ENCODE data around the gene OPN1MW.
"Not testable (repeated sequence)": the region's sequence is repeated elsewhere in the genome, so short reads cannot be mapped to it uniquely, and the experiment has no call there.

OPN1MW gene

DNA sequence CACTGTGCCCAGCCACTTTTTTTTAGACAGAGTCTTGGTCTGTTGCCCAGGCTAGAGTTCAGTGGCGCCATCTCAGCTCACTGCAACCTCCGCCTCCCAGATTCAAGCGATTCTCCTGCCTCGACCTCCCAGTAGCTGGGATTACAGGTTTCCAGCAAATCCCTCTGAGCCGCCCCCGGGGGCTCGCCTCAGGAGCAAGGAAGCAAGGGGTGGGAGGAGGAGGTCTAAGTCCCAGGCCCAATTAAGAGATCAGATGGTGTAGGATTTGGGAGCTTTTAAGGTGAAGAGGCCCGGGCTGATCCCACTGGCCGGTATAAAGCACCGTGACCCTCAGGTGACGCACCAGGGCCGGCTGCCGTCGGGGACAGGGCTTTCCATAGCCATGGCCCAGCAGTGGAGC, at the start of gene OPN1MW:
Gene OPN1MW (plus strand): TSS at position 301 of the 400 bp plus-strand sequence. CDS start 82 bp downstream, at position 383.
- DNase-seq, result not testable (repeated sequence)

GRCh38 chrX:154135458-154136229, 46.8 kb upstream of the OPN1MW start:
- peak; percentile 22 for DNase-seq

- peak; percentile 59 for DNase-seq
Measured at GRCh38 chrX:154136627-154137161, 45.7 kb upstream of the OPN1MW start.

DNA sequence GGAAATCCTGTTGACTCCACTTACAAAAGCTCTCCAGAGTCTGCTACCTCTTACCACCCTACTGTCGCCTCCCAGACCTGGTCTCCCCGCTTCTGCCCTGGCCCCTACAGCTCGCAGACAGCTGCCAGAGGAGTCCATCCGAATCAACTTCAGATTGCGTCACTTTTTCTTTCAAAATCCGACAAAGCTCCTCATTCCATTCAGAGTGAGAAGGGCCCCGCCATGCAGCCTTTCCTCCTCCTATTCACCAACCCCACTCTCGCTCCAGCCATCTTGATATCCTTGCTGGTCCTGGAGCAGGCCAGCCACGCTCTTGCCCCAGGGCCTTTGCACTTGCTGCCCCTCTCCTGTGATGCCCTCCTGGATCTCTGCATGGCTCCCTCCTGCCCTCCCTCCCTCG, 43.5 kb upstream of the OPN1MW start:
- no peak for DNase-seq

DNA sequence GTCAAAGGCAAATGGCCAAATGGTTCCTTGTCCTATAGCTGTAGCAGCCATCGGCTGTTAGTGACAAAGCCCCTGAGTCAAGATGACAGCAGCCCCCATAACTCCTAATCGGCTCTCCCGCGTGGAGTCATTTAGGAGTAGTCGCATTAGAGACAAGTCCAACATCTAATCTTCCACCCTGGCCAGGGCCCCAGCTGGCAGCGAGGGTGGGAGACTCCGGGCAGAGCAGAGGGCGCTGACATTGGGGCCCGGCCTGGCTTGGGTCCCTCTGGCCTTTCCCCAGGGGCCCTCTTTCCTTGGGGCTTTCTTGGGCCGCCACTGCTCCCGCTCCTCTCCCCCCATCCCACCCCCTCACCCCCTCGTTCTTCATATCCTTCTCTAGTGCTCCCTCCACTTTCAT, 42.2 kb upstream of the OPN1MW start:
- DNase-seq, result no peak

DNA sequence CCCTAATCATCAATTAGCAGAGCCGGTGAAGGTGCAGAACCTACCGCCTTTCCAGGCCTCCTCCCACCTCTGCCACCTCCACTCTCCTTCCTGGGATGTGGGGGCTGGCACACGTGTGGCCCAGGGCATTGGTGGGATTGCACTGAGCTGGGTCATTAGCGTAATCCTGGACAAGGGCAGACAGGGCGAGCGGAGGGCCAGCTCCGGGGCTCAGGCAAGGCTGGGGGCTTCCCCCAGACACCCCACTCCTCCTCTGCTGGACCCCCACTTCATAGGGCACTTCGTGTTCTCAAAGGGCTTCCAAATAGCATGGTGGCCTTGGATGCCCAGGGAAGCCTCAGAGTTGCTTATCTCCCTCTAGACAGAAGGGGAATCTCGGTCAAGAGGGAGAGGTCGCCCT, 41.7 kb upstream of the OPN1MW start:
- DNase-seq, result no peak

DNA sequence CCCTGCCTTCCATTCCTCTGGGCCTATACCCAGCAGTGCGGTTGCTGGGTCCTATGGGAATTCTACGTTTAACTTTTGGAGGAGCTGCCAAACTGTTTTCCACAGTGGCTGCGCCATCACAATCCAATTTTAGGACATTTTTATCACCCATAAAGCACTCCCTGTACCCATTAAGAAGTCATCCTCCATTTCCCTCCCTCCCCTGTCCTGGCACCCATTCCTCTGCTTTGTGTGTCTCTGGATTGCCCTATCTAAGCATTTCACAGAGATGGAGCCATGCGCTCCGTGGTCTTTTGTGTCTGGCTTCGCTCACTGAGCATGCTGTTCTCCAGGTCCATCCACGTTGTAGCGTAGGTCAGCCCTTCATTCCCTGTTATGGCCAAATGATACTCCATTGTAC, 40.0 kb upstream of the OPN1MW start:
- no peak for DNase-seq

- DNase-seq, result no peak
Measured at GRCh38 chrX:154142950-154143745, 39.2 kb upstream of the OPN1MW start.

DNA sequence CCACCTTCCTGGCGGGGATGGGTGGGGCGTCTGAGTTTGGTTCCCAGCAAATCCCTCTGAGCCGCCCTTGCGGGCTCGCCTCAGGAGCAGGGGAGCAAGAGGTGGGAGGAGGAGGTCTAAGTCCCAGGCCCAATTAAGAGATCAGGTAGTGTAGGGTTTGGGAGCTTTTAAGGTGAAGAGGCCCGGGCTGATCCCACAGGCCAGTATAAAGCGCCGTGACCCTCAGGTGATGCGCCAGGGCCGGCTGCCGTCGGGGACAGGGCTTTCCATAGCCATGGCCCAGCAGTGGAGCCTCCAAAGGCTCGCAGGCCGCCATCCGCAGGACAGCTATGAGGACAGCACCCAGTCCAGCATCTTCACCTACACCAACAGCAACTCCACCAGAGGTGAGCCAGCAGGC, 38.4 kb upstream of the OPN1MW start, which contains the start of gene OPN1LW:
Gene OPN1LW (plus strand): TSS at position 234 of the 400 bp plus-strand sequence. CDS start 41 bp downstream, at position 275.
- not testable (repeated sequence) for DNase-seq

- DNase-seq, result not testable (repeated sequence)
Measured at GRCh38 chrX:154151030-154151429, 31.4 kb upstream of the OPN1MW start.

DNA sequence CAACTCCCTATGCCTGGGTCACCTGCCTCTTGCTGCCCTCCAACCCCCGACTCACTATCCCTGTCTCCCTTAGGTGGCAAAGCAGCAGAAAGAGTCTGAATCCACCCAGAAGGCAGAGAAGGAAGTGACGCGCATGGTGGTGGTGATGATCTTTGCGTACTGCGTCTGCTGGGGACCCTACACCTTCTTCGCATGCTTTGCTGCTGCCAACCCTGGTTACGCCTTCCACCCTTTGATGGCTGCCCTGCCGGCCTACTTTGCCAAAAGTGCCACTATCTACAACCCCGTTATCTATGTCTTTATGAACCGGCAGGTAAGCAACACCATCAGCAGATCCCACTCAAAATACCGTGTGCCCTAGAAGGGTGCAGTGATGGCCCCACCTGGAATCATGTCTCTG, 26.2 kb upstream of the OPN1MW start:
- DNase-seq, result not testable (repeated sequence)

GRCh38 chrX:154157207-154157606, 25.2 kb upstream of the OPN1MW start:
- not testable (repeated sequence) for DNase-seq

DNA sequence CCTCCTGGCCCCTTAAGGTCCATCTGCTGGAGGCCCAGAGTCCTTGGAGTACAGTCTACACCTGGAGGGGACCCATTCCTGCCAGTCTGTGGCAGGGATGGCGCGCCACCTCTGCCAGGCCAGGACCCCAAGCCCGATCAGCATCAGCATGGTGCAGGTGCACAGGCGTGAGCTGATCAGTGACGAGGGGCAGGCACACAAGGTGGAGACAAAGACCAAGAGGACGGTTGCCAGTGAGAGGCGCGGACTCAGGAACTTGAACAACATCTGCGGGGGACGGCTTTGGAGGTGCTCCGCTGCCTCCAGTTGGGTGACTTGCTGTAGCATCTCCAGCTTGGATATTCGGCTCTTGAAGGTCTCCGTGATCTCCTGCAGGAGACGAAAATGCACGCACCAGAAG, 23.1 kb upstream of the OPN1MW start:
- DNase-seq, result not testable (repeated sequence)

DNA sequence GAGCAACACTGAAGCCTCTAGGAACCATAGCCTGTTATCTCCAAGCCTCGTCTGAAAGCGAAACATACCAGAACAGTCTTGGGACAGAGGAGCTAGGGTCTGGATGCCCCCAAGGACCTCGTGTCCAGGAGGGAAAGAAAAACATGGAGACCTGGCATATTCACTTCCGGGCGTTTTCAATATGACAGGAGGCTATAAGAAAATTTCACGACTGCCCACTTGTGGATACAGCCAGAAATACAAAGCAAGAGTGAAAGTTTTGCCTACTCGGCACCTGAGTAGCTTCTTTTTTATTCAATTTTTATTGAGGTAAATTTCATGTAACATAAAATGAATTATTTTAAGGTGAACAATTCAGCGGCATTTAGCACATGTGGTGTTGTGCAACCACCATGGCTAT, 17.5 kb upstream of the OPN1MW start:
- DNase-seq, result not testable (repeated sequence)

- DNase-seq, result not testable (repeated sequence)
Measured at GRCh38 chrX:154168384-154168783, 14.0 kb upstream of the OPN1MW start.

GRCh38 chrX:154172535-154172943, 9.9 kb upstream of the OPN1MW start:
- DNase-seq, result not testable (repeated sequence)

DNA sequence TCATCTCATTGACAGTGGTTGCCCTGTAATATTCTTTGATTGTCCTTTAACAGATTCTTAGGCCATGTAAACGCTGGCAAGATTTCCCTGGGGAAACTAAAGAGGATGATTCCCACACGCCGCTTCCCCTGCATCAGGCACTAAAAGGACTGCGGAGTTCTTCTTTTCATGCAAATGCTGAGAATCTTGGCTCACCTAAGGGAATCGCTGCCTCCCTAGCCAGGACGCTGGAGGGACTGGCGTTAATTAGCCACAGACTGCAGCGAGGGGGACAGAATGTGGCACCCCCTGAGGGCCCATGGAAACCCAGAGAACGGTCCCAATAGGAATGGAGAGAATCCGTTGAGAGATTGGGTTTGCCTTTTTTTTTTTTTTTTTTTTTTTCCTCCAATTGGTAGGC, 8.0 kb upstream of the OPN1MW start:
- not testable (repeated sequence) for DNase-seq

DNA sequence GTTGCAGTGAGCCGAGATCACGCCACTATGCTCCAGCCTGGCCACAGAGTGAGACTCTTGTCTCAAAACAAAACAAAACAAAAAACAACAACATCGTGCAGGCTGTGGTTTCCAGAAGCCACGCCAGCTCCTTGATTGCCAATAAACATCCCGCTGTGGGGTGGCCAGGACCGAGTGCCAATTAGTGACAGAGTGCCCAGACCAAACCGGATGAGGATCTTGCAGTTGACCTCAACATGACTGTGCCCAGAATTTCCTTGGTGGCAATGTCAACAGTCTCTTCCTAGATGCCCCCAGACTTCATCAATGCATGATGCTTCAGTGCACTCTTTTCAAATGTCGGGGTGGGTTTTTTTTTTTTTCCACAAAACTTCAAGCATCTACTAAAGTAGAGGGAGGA, 1.4 kb downstream of the OPN1MW start:
- not testable (repeated sequence) for DNase-seq

DNA sequence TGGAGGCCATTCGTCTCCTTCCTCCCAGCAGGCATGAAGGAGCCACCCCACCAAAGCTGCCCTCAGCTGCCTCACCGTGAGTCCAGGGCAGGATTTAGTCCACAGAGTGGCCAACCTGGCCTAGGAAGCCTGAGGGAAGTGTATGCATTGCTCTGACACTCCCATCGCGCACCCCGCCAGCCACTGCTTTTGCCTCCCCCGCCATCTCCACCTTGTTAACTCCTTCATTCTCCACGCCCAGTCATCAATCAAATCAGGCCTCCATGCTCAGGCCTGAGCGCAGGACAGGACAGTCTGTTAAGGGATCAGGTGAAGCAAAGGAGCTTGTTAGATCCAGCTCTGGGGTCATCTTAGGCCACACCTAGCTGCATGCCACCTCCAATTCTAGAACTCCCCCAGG, 10.4 kb downstream of the OPN1MW start:
- DNase-seq, result not testable (repeated sequence)

DNA sequence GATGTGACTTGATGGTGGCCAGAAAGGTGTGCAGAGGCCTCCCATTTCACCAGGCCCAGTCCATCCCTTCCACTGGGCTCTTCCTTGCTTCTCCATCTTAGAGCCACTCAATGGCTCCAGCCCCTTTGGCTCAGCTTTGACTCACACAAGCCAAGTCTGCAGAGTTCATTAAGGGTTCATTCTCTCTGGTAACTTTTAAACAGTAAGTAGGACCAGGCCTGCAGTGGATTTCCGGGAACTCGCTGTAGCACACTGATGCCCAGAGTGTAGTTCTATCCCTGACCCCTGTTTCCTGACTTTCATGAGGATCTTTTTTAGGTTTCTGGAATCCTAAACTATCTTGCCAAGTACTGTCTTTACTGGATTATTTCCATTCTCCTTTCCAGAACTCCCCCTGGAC, 11.9 kb downstream of the OPN1MW start:
- DNase-seq, result not testable (repeated sequence)

DNA sequence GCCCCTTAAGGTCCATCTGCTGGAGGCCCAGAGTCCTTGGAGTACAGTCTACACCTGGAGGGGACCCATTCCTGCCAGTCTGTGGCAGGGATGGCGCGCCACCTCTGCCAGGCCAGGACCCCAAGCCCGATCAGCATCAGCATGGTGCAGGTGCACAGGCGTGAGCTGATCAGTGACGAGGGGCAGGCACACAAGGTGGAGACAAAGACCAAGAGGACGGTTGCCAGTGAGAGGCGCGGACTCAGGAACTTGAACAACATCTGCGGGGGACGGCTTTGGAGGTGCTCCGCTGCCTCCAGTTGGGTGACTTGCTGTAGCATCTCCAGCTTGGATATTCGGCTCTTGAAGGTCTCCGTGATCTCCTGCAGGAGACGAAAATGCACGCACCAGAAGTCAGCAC, 14.1 kb downstream of the OPN1MW start:
- not testable (repeated sequence) for DNase-seq

DNA sequence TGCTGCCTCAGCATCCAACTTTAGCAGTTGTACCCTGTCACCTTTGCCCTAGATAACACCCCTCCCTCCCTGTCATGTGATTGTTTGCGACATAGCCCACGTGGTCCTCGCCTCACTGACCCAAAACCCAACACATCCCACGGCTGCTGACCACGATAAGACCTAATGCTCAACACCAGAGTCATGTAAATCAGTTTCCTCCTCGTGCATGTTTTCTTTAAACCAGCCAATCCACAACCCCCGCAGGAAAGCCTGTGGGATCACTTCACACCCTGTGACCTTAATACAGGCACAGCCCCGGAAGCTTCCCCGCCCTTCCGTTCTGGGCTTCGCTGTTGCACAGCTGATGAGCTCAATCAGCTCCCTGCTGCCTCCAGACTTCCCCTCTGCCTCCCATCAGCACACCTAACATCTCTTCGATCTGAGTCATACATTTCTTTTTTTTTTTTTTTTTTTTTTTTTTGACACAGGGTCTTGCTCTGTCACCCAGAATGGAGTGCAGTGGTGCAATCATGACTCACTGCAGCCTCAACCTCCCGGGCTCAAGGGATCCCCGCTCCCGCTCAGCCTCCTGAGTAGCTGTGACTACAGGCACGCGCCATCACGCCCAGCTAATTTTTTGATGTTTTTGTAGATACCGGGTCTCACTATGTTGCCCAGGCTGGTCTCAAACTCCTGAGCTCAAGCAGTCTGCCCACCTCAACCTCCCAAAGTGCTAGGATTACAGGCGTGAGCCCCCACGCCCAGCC, 27.4 kb downstream of the OPN1MW start:
- DNase-seq, result not testable (repeated sequence)

- DNase-seq, result not testable (repeated sequence)
Measured at GRCh38 chrX:154211057-154211456, 28.7 kb downstream of the OPN1MW start.
